ENCODE results near the gene AVL9.

AVL9 gene

GRCh38 chr7:32476816-32477648 lies 18.3 kb upstream of the AVL9 start:
- no peaks in the 10 kb centered on the region for H3K36me3 ChIP-seq (ENCODE audit: control insufficient read depth, low read length)
- H3K4me3 ChIP-seq (ENCODE audit: low read length) = no peak overlapping the region
- H3F3A ChIP-seq (ENCODE audit: control insufficient read depth, insufficient read depth) = no peaks in the 10 kb centered on the region
- H3K4me1 ChIP-seq (ENCODE audit: control insufficient read depth, low read length) = no peaks in the 10 kb centered on the region
- H3K9me3 ChIP-seq (ENCODE audit: control insufficient read depth, insufficient read depth, low read length) = no peaks in the 10 kb centered on the region
- H3K9me2 ChIP-seq (replicated peaks; ENCODE audit: control insufficient read depth, low read length) = no peaks in the 10 kb centered on the region
- no peak overlapping the region for H3K4me2 ChIP-seq (ENCODE audit: low read length)
- no peaks in the 10 kb centered on the region for H3K79me2 ChIP-seq (ENCODE audit: control insufficient read depth, low read length)
- no peaks in the 10 kb centered on the region for H4K20me1 ChIP-seq (ENCODE audit: control insufficient read depth, insufficient read depth, low read depth, low read length)
- no peak overlapping the region for H3K27ac ChIP-seq (ENCODE audit: low read depth, low read length)
- TF ChIP-seq CTCF (IDR thresholded peaks at IDR 0.05; ENCODE audit: low read depth, low read length, poor library complexity, severe bottlenecking) (no peak), EZH2phosphoT487 (IDR thresholded peaks at IDR 0.05; ENCODE audit: borderline replicate concordance, low read length) (no peak)
- H3K27me3 ChIP-seq (ENCODE audit: control insufficient read depth, low read length) = no peaks in the 10 kb centered on the region

GRCh38 chr7:32477649-32477980 lies 17.7 kb upstream of the AVL9 start:
- TF ChIP-seq CTCF (IDR thresholded peaks at IDR 0.05; ENCODE audit: low read depth, low read length, poor library complexity, severe bottlenecking) (no peak), EZH2phosphoT487 (IDR thresholded peaks at IDR 0.05; ENCODE audit: borderline replicate concordance, low read length) (no peak)
- no peaks in the 10 kb centered on the region for H3K27me3 ChIP-seq (ENCODE audit: control insufficient read depth, low read length)
- no peak overlapping the region for H3K4me2 ChIP-seq (ENCODE audit: low read length)
- no peak overlapping the region for H3K27ac ChIP-seq (ENCODE audit: low read depth, low read length)
- no peaks in the 10 kb centered on the region for H3K9me3 ChIP-seq (ENCODE audit: control insufficient read depth, insufficient read depth, low read length)
- no peaks in the 10 kb centered on the region for H3K79me2 ChIP-seq (ENCODE audit: control insufficient read depth, low read length)
- no peaks in the 10 kb centered on the region for H3F3A ChIP-seq (ENCODE audit: control insufficient read depth, insufficient read depth)
- H3K4me3 ChIP-seq (ENCODE audit: low read length) = no peak overlapping the region
- H4K20me1 ChIP-seq (ENCODE audit: control insufficient read depth, insufficient read depth, low read depth, low read length) = no peaks in the 10 kb centered on the region
- H3K4me1 ChIP-seq (ENCODE audit: control insufficient read depth, low read length) = no peaks in the 10 kb centered on the region
- H3K36me3 ChIP-seq (ENCODE audit: control insufficient read depth, low read length) = no peaks in the 10 kb centered on the region
- no peaks in the 10 kb centered on the region for H3K9me2 ChIP-seq (replicated peaks; ENCODE audit: control insufficient read depth, low read length)

GRCh38 chr7:32479574-32480200 lies 15.6 kb upstream of the AVL9 start:
- Histone ChIP-seq H3K9me2 (replicated peaks; ENCODE audit: control insufficient read depth, low read length) (no peaks in the 10 kb centered on the region), H3K4me1 (ENCODE audit: control insufficient read depth, low read length) (no peaks in the 10 kb centered on the region), H3K27ac (ENCODE audit: low read depth, low read length) (no peak overlapping the region), H4K20me1 (ENCODE audit: control insufficient read depth, insufficient read depth, low read depth, low read length) (no peaks in the 10 kb centered on the region), H3K36me3 (ENCODE audit: control insufficient read depth, low read length) (no peaks in the 10 kb centered on the region), H3K79me2 (ENCODE audit: control insufficient read depth, low read length) (no peaks in the 10 kb centered on the region), H3K9me3 (ENCODE audit: control insufficient read depth, insufficient read depth, low read length) (no peaks in the 10 kb centered on the region), H3K4me2 (ENCODE audit: low read length) (no peak overlapping the region), H3K27me3 (ENCODE audit: control insufficient read depth, low read length) (no peaks in the 10 kb centered on the region), H3F3A (ENCODE audit: control insufficient read depth, insufficient read depth) (no peaks in the 10 kb centered on the region; the same call in 1 of the 2 replicates), H3K4me3 (ENCODE audit: low read length) (no peak overlapping the region)
- TF ChIP-seq EZH2phosphoT487 (IDR thresholded peaks at IDR 0.05; ENCODE audit: borderline replicate concordance, low read length) = no peak
- TF ChIP-seq CTCF (IDR thresholded peaks at IDR 0.05; ENCODE audit: low read depth, low read length, poor library complexity, severe bottlenecking) = peak; percentile 95

Measured in DOHH2 (cell line).